ENCODE data around the gene SLC4A4. TPM values are rescaled to one million over a fixed set of nuclear protein-coding genes. Genes with fewer than 3 reads are reported as not detected.

Gene SLC4A4
- total RNA-seq, 1 donor = 13.0 TPM

GRCh38 chr4:71334465-71334882, 4.3 kb upstream of the SLC4A4 start:
- Histone ChIP-seq H4K20me1 (ENCODE audit: insufficient read depth, low read length) (peaks cover 3% of the 10 kb centered on the region), H3K79me2 (ENCODE audit: insufficient read depth, low read length) (peaks cover 17% of the 10 kb centered on the region), H3K4me3 (ENCODE audit: insufficient read depth, low read length) (no peak overlapping the region), H3K9me3 (ENCODE audit: low read depth, low read length) (no peaks in the 10 kb centered on the region), H3K36me3 (ENCODE audit: insufficient read depth, low read length) (no peaks in the 10 kb centered on the region), H3K27ac (ENCODE audit: low read depth, low read length) (no peak overlapping the region), H3K4me1 (ENCODE audit: insufficient read depth, low read length) (peaks cover 14% of the 10 kb centered on the region), H3K4me2 (ENCODE audit: insufficient read depth, low read length) (no peak overlapping the region), H2AFZ (ENCODE audit: low read length) (no peak overlapping the region), H3K27me3 (ENCODE audit: insufficient read depth, low read length) (no peaks in the 10 kb centered on the region)
- DNase-seq (ENCODE audit: insufficient read length, low spot score, missing footprints) = peak; percentile 62
- no peak for TF ChIP-seq CTCF (IDR thresholded peaks at IDR 0.05; ENCODE audit: extremely low read depth, low read depth, low read length)

GRCh38 chr4:71343670-71344466, 5.0 kb downstream of the SLC4A4 start:
- Histone ChIP-seq H3K27me3 (ENCODE audit: insufficient read depth, low read length) (no peaks in the 10 kb centered on the region), H3K4me2 (ENCODE audit: insufficient read depth, low read length) (no peak overlapping the region), H2AFZ (ENCODE audit: low read length) (no peak overlapping the region), H3K27ac (ENCODE audit: low read depth, low read length) (no peak overlapping the region), H3K79me2 (ENCODE audit: insufficient read depth, low read length) (peaks cover 3% of the 10 kb centered on the region), H4K20me1 (ENCODE audit: insufficient read depth, low read length) (no peaks in the 10 kb centered on the region), H3K4me1 (ENCODE audit: insufficient read depth, low read length) (peaks cover 5% of the 10 kb centered on the region), H3K4me3 (ENCODE audit: insufficient read depth, low read length) (no peak overlapping the region), H3K9me3 (ENCODE audit: low read depth, low read length) (no peaks in the 10 kb centered on the region), H3K36me3 (ENCODE audit: insufficient read depth, low read length) (no peaks in the 10 kb centered on the region)
- no peak for TF ChIP-seq CTCF (IDR thresholded peaks at IDR 0.05; ENCODE audit: extremely low read depth, low read depth, low read length)
- no peak for DNase-seq (ENCODE audit: insufficient read length, low spot score, missing footprints)

GRCh38 chr4:71346710-71347109, 7.9 kb downstream of the SLC4A4 start:
- H3K27ac ChIP-seq (ENCODE audit: low read depth, low read length) = no peak overlapping the region
- no peak for DNase-seq (ENCODE audit: insufficient read length, low spot score, missing footprints)
- H4K20me1 ChIP-seq (ENCODE audit: insufficient read depth, low read length) = no peaks in the 10 kb centered on the region
- no peaks in the 10 kb centered on the region for H3K9me3 ChIP-seq (ENCODE audit: low read depth, low read length)
- no peak overlapping the region for H2AFZ ChIP-seq (ENCODE audit: low read length)
- H3K4me3 ChIP-seq (ENCODE audit: insufficient read depth, low read length) = no peak overlapping the region
- no peak overlapping the region for H3K4me2 ChIP-seq (ENCODE audit: insufficient read depth, low read length)
- H3K27me3 ChIP-seq (ENCODE audit: insufficient read depth, low read length) = no peaks in the 10 kb centered on the region
- no peaks in the 10 kb centered on the region for H3K4me1 ChIP-seq (ENCODE audit: insufficient read depth, low read length)
- peaks cover 15% of the 10 kb centered on the region for H3K36me3 ChIP-seq (ENCODE audit: insufficient read depth, low read length)
- TF ChIP-seq CTCF (IDR thresholded peaks at IDR 0.05; ENCODE audit: extremely low read depth, low read depth, low read length) = no peak
- H3K79me2 ChIP-seq (ENCODE audit: insufficient read depth, low read length) = peaks cover 3% of the 10 kb centered on the region

GRCh38 chr4:71348586-71348985, 9.8 kb downstream of the SLC4A4 start:
- no peak for TF ChIP-seq CTCF (IDR thresholded peaks at IDR 0.05; ENCODE audit: extremely low read depth, low read depth, low read length)
- H3K79me2 ChIP-seq (ENCODE audit: insufficient read depth, low read length) = peaks cover 3% of the 10 kb centered on the region
- H3K4me2 ChIP-seq (ENCODE audit: insufficient read depth, low read length) = no peak overlapping the region
- H3K36me3 ChIP-seq (ENCODE audit: insufficient read depth, low read length) = peaks cover 22% of the 10 kb centered on the region
- H2AFZ ChIP-seq (ENCODE audit: low read length) = no peak overlapping the region
- no peaks in the 10 kb centered on the region for H3K9me3 ChIP-seq (ENCODE audit: low read depth, low read length)
- no peak overlapping the region for H3K27ac ChIP-seq (ENCODE audit: low read depth, low read length)
- no peak overlapping the region for H3K4me3 ChIP-seq (ENCODE audit: insufficient read depth, low read length)
- H3K27me3 ChIP-seq (ENCODE audit: insufficient read depth, low read length) = no peaks in the 10 kb centered on the region
- DNase-seq (ENCODE audit: insufficient read length, low spot score, missing footprints) = no peak
- no peaks in the 10 kb centered on the region for H4K20me1 ChIP-seq (ENCODE audit: insufficient read depth, low read length)
- H3K4me1 ChIP-seq (ENCODE audit: insufficient read depth, low read length) = no peaks in the 10 kb centered on the region
